Heart right ventricle (tissue), 16 donors: ENCODE data around the gene SPECC1L. TPM values are rescaled to one million over a fixed set of nuclear protein-coding genes. Genes with fewer than 3 reads are reported as not detected.
A peak's percentile ranks its signal among the peaks of the same experiment; 100 is the strongest.

Experiments used
- ATAC-seq, 8 donors: fragments of 200-7000 bp; cut with Tn5 transposase; one replicate each; pipeline ENCODE4 v1.9.1; 2020; ENCODE audit warnings: mild to moderate bottlenecking in 8 of 8, moderate library complexity in 8 of 8, moderate number of reproducible peaks in 1 of 8
- DNase-seq, 2 donors: peaks; one replicate each; pipeline ENCODE4 v3.0.0-alpha.2; 2020
- H3K27ac ChIP-seq, 10 donors: fragments of 200-600 bp; sonication (generic) in 2 of 10; one replicate each; pipeline versions ENCODE4 v1.5.0 to v1.8.0; 2020 to 2022; ENCODE audit warnings: mild to moderate bottlenecking in 3 of 10
- H3K27me3 ChIP-seq, 7 donors: fragments of 200-600 bp; one replicate each; pipeline ENCODE4 v1.8.0; 2021 to 2022; ENCODE audit warnings: mild to moderate bottlenecking in 2 of 7
- H3K36me3 ChIP-seq, 9 donors: fragments of 200-600 bp; sonication (generic) in 1 of 9; one replicate each; pipeline versions ENCODE4 v1.5.0 to v1.8.0; 2020 to 2022; ENCODE audit warnings: mild to moderate bottlenecking in 2 of 9
- H3K4me1 ChIP-seq, 9 donors: fragments of 200-600 bp; sonication (generic) in 1 of 9; one replicate each; pipeline versions ENCODE4 v1.5.0 to v1.8.0; 2020 to 2022; ENCODE audit warnings: mild to moderate bottlenecking in 4 of 9
- H3K4me3 ChIP-seq, 10 donors: fragments of 200-600 bp; sonication (generic) in 2 of 10; one replicate each; pipeline versions ENCODE4 v1.5.0 to v1.8.0; 2020 to 2022; ENCODE audit warnings: mild to moderate bottlenecking in 7 of 10, moderate library complexity in 2 of 10
- H3K9me3 ChIP-seq, 11 donors: fragments of 200-600 bp in 10 of 11; sonication (generic) in 2 of 11; one replicate each; pipeline versions ENCODE4 v1.5.0 to v1.8.0; 2013 to 2022; ENCODE audit warnings: mild to moderate bottlenecking in 2 of 11, control low read depth in 1 of 11, moderate library complexity in 1 of 11
- CTCF ChIP-seq, 9 donors: fragments of 200-600 bp; sonication (generic) in 2 of 9; IDR thresholded peaks; one replicate each; pipeline versions ENCODE4 v1.5.0 to v1.8.0; 2021 to 2022; ENCODE audit warnings: antibody characterized with exemption in 9 of 9, mild to moderate bottlenecking in 5 of 9, moderate library complexity in 1 of 9
- WGBS, 2 donors: extraction: QIAGEN DNeasy Blood & Tissue Kit; methylation state at CpG; one replicate each; pipeline ENCODE4 v1.1.7; 2013; ENCODE audit warnings: inconsistent platforms in 1 of 2; 5-methylcytosine and 5-hydroxymethylcytosine counted together
- intact Hi-C, 10 donors: fragments of 100-400 bp; cut with DNase I; formaldehyde crosslinking; loops; one replicate each; pipeline versions ENCODE4 v1.11.1 to v1.14.2; 2022
- polyA plus RNA-seq, 2 donors: library from polyadenylated mRNA; stranded (reverse); fragments of 200-250 nt; gene quantifications; one replicate each; pipeline ENCODE4 v1.2.3, GENCODE V29; 2013
- total RNA-seq, 10 donors: library from RNA; stranded (reverse); fragmentation: NEBNext Ultra II Directional in 3 of 10; extraction: Animal tissue kit (Norgen Biotek cat#: 25700) in 3 of 10; gene quantifications; one replicate each; pipeline versions ENCODE4 v1.2.1 to v1.2.4, GENCODE V29; 2021 to 2023
- donor health status: Arrhythmogenic right ventricular cardiomyopathy.
- donor health status: ischemic (EF 13 %, LVEDD 7.1; RV severe dilation, severe dysfunction).
- donor health status: healthy with polysubstance abuse.
- donor health status: DM: no; HTN: yes; CAD: no.
- donor health status: DM: no; HTN: no; CAD: no.
- donor health status: ischemic (EF 25% LVEDD 6.9; RV normal size, moderate dysfunction).
- donor health status: ischemic (EF 25% LVEDD 5.7; RV mildly dilated, moderate dysfunction).
- donor health status: healthy.
- donor health status: DM: yes; HTN: yes; CAD: no.
- donor health status: Ischemic cardiomyopathy.
- donor health status: ischemic (EF 35%, LVEDD 5.7; RV mildly dilated, moderate dysfunction).
- donor health status: nonischemic (EF 11% LVEDD 7.7; RV severe dilation, severe dysfunction).
- donor health status: DM: yes; HTN: yes; CAD: no.
- donor health status: PGD.
- donor health status: ischemic (EF 29% LVEDD 5.4; RV normal size, mild dysfunction).
- donor health status: nonischemic (EF 23%, LVEDD 6.1; RV moderate dilation, normal function).

Gene SPECC1L
- total and polyA plus RNA-seq, 12 donors = 8.3 to 61.7 (median 49.5) TPM

GRCh38 chr22:24376002-24376401 lies 105.4 kb downstream of the SPECC1L start:
- DNase-seq = no peak
- TF ChIP-seq CTCF (IDR thresholded peaks at IDR 0.05) = no peak
- Histone ChIP-seq H3K4me1 (peaks cover 0 to 15% (median 9%) of the 10 kb centered on the region in 9 donors), H3K27ac (no peak overlapping the region), H3K36me3 (peaks cover 0 to 85% (median 36%) of the 10 kb centered on the region in 9 donors), H3K27me3 (no peaks in the 10 kb centered on the region), H3K4me3 (no peak overlapping the region), H3K9me3 (peaks cover 0 to 11% (median 0%) of the 10 kb centered on the region in 11 donors)
- WGBS, 2 donors = 95 to 98% methylated on average over 2 of the region's 2 CpGs
- ATAC-seq = no peak
- intact Hi-C loops = no loop called here

GRCh38 chr22:24376586-24376985 lies 106.0 kb downstream of the SPECC1L start:
- WGBS, 2 donors = 92 to 95% methylated on average over 3 of the region's 3 CpGs
- no peaks in the 10 kb centered on the region for H3K27me3 ChIP-seq
- intact Hi-C loops = no loop called here
- peaks cover 0 to 15% (median 9%) of the 10 kb centered on the region in 9 donors for H3K4me1 ChIP-seq
- H3K36me3 ChIP-seq = peaks cover 0 to 83% (median 30%) of the 10 kb centered on the region in 9 donors
- H3K9me3 ChIP-seq = peaks cover 0 to 11% (median 0%) of the 10 kb centered on the region in 11 donors
- DNase-seq (no peak), ATAC-seq (no peak)
- no peak overlapping the region for H3K27ac ChIP-seq
- no peak for TF ChIP-seq CTCF (IDR thresholded peaks at IDR 0.05)
- no peak overlapping the region for H3K4me3 ChIP-seq

- intact Hi-C loops = no loop called here
- H3K36me3 ChIP-seq = peaks cover 0 to 78% (median 19%) of the 10 kb centered on the region in 9 donors
- peaks cover 0 to 25% (median 9%) of the 10 kb centered on the region in 9 donors for H3K4me1 ChIP-seq
- WGBS, 2 donors = 64 to 68% methylated on average over 2 of the region's 2 CpGs
- no peak for DNase-seq
- H3K27ac ChIP-seq = peak overlapping the region in 1 of 10 donors; percentile 18
- no peak for ATAC-seq
- no peak for TF ChIP-seq CTCF (IDR thresholded peaks at IDR 0.05)
- no peaks in the 10 kb centered on the region for H3K27me3 ChIP-seq
- peaks cover 0 to 11% (median 0%) of the 10 kb centered on the region in 11 donors for H3K9me3 ChIP-seq
- no peak overlapping the region for H3K4me3 ChIP-seq
Observed at GRCh38 chr22:24379536-24379935, 108.9 kb downstream of the SPECC1L start.

GRCh38 chr22:24380220-24380904 lies 109.7 kb downstream of the SPECC1L start:
- intact Hi-C loops = no loop called here
- H3K27me3 ChIP-seq = no peaks in the 10 kb centered on the region
- H3K9me3 ChIP-seq = peaks cover 0 to 7% (median 0%) of the 10 kb centered on the region in 11 donors
- peak overlapping the region in 3 of 10 donors; percentile 18 to 29 (median 26) for H3K27ac ChIP-seq
- ATAC-seq = peak in 4 of 8 donors; percentile 41 to 86 (median 62)
- H3K4me3 ChIP-seq = no peak overlapping the region
- TF ChIP-seq CTCF (IDR thresholded peaks at IDR 0.05) = no peak
- peaks cover 0 to 72% (median 19%) of the 10 kb centered on the region in 9 donors for H3K36me3 ChIP-seq
- no peak for DNase-seq
- 58 to 60% methylated on average over 7 of the region's 7 CpGs for WGBS, 2 donors
- peaks cover 0 to 25% (median 9%) of the 10 kb centered on the region in 9 donors for H3K4me1 ChIP-seq
